ENCODE results near the gene RPS6KB1.

DNA sequence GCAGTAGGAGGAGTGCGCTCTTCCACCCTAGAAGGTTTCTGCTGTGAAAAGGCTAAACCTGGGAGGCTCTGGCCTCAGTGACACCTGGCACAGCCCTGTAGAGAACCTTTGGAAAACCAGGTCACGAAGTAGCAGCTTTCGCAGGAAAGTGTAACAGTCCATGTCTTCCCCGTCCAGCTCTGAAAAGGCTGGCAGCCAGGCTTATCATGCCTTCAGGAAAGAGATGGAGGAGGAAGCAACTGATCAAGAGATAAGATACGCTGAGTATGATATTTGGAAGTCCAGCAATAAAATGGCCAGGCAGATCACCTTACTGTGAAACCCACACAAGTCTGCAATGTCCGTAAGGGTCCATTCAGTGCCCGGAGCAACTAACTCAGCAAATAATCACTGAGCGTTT, 22.4 kb upstream of the RPS6KB1 start:
- TF ChIP-seq, protein P1, sequence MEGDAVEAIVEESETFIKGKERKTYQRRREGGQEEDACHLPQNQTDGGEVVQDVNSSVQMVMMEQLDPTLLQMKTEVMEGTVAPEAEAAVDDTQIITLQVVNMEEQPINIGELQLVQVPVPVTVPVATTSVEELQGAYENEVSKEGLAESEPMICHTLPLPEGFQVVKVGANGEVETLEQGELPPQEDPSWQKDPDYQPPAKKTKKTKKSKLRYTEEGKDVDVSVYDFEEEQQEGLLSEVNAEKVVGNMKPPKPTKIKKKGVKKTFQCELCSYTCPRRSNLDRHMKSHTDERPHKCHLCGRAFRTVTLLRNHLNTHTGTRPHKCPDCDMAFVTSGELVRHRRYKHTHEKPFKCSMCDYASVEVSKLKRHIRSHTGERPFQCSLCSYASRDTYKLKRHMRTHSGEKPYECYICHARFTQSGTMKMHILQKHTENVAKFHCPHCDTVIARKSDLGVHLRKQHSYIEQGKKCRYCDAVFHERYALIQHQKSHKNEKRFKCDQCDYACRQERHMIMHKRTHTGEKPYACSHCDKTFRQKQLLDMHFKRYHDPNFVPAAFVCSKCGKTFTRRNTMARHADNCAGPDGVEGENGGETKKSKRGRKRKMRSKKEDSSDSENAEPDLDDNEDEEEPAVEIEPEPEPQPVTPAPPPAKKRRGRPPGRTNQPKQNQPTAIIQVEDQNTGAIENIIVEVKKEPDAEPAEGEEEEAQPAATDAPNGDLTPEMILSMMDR (IDR thresholded peaks at IDR 0.05) = no peak
- peak; percentile 16 for TF ChIP-seq POLR2AphosphoS5 (IDR thresholded peaks at IDR 0.05)

All from prostate gland (tissue), 2 donors.